Natural killer cell (primary cell): Measurements from ENCODE around the gene SHISA3. TPM values are rescaled to one million over a fixed set of nuclear protein-coding genes. Genes with fewer than 3 reads are reported as not detected.

Source experiments
- ATAC-seq, 3 donors: fragments of 150-1000 bp in 2 of 3; fragments of 200-7000 bp in 1 of 3; cut with Tn5 transposase; 1 replicate in 1 of 3; 2 replicates in 2 of 3; pipeline ENCODE4 v1.10.0; 2021; ENCODE audit warnings: mild to moderate bottlenecking in 2 of 3, moderate library complexity in 2 of 3
- DNase-seq, 2 donors: peaks; one replicate each; pipeline versions ENCODE4 v3.0.0 to v3.0.0-alpha.2; 2013 to 2021; ENCODE audit warnings: mixed read lengths in 1 of 2
- H3K27ac ChIP-seq: one replicate; pipeline ENCODE4 v1.5.1; 2013; ENCODE audit warnings: mild to moderate bottlenecking, low read length
- H3K27me3 ChIP-seq: one replicate; pipeline ENCODE4 v1.6.1; 2013; ENCODE audit warnings: low read length; ENCODE audit not compliant: control insufficient read depth, insufficient read depth
- H3K36me3 ChIP-seq: one replicate; pipeline ENCODE4 v1.6.1; 2013; ENCODE audit warnings: low read length; ENCODE audit not compliant: control insufficient read depth, insufficient read depth
- H3K4me1 ChIP-seq: one replicate; pipeline ENCODE4 v1.6.1; 2013; ENCODE audit warnings: low read length; ENCODE audit not compliant: control insufficient read depth, insufficient read depth
- H3K4me3 ChIP-seq: one replicate; pipeline ENCODE4 v1.5.1; 2013; ENCODE audit warnings: low read length
- H3K9me3 ChIP-seq: one replicate; pipeline ENCODE4 v1.6.1; 2013; ENCODE audit warnings: low read length; ENCODE audit not compliant: control insufficient read depth, insufficient read depth
- H3K27ac Mint-ChIP-seq, 2 donors: one replicate each; pipeline ENCODE4 v1.8.0; 2022; ENCODE audit warnings: mild to moderate bottlenecking in 2 of 2, mixed read lengths in 2 of 2, moderate library complexity in 1 of 2
- H3K27me3 Mint-ChIP-seq, 2 donors: one replicate each; pipeline ENCODE4 v1.8.0; 2022; ENCODE audit warnings: low read depth in 2 of 2, mixed read lengths in 2 of 2
- H3K36me3 Mint-ChIP-seq: one replicate; pipeline ENCODE4 v1.8.0; 2022; ENCODE audit warnings: mixed read lengths
- H3K4me1 Mint-ChIP-seq, 2 donors: one replicate each; pipeline ENCODE4 v1.8.0; 2022; ENCODE audit warnings: mixed read lengths in 2 of 2
- H3K4me3 Mint-ChIP-seq: one replicate; pipeline ENCODE4 v1.8.0; 2022; ENCODE audit warnings: mild to moderate bottlenecking, moderate library complexity, mixed read lengths
- H3K9me3 Mint-ChIP-seq, 2 donors: one replicate each; pipeline ENCODE4 v1.8.0; 2022; ENCODE audit warnings: mixed read lengths in 2 of 2
- WGBS: methylation state at CpG from one replicate; pipeline ENCODE4 v1.1.7; 2013; ENCODE audit warnings: missing lambda C conversion rate; ENCODE audit not compliant: insufficient coverage; 5-methylcytosine and 5-hydroxymethylcytosine counted together
- intact Hi-C: fragments of 100-400 bp; cut with micrococcal nuclease; formaldehyde crosslinking; loops from one replicate; pipeline ENCODE4 v1.14.2; 2022
- total RNA-seq, 4 donors: library from RNA; stranded (reverse); fragments of 120-200 nt in 1 of 4; gene quantifications; one replicate each; pipeline versions ENCODE4 v1.2.3 to v1.2.4, GENCODE V29; 2013 to 2022
- TF ChIP-seq, protein P1 (sequence below): fragments of 200-600 bp; IDR thresholded peaks from one replicate; pipeline ENCODE4 v1.8.0; 2022; ENCODE audit warnings: antibody characterized with exemption

The SHISA3 gene
- total RNA-seq, 3 donors from 2014 or later (not counting 1 experiment from before 2014, with no cell fraction given): not detected

DNA sequence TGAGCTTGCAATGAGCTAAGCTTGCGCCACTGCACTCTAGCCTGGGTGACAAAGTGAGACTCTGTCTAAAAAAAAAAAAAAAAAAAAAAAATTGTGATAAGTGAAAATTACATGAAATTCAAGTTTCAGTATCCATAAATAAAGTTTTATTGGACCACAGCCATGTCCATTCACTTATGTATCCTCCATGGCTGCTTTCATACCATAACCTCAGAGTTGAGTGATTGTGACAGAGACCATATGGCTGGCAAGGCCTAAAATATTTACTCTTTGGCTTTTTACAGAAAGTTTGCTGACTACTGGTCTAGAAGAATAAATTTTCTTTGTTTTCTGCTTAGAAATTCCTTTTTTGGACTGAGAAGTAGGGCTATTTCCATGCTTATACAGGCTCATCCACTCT lies 11.8 kb upstream of the SHISA3 start:
- Mint-ChIP-seq H3K36me3 (no peaks in the 10 kb centered on the region), H3K27me3 (peaks cover 7 to 17% of the 10 kb centered on the region in 2 donors), H3K27ac (no peak overlapping the region), H3K4me3 (no peak overlapping the region), H3K4me1 (no peaks in the 10 kb centered on the region), H3K9me3 (no peaks in the 10 kb centered on the region)
- Histone ChIP-seq H3K27ac (no peak overlapping the region), H3K4me1 (no peaks in the 10 kb centered on the region), H3K36me3 (no peaks in the 10 kb centered on the region), H3K4me3 (no peak overlapping the region), H3K27me3 (no peaks in the 10 kb centered on the region), H3K9me3 (no peaks in the 10 kb centered on the region)
- TF ChIP-seq, protein P1, sequence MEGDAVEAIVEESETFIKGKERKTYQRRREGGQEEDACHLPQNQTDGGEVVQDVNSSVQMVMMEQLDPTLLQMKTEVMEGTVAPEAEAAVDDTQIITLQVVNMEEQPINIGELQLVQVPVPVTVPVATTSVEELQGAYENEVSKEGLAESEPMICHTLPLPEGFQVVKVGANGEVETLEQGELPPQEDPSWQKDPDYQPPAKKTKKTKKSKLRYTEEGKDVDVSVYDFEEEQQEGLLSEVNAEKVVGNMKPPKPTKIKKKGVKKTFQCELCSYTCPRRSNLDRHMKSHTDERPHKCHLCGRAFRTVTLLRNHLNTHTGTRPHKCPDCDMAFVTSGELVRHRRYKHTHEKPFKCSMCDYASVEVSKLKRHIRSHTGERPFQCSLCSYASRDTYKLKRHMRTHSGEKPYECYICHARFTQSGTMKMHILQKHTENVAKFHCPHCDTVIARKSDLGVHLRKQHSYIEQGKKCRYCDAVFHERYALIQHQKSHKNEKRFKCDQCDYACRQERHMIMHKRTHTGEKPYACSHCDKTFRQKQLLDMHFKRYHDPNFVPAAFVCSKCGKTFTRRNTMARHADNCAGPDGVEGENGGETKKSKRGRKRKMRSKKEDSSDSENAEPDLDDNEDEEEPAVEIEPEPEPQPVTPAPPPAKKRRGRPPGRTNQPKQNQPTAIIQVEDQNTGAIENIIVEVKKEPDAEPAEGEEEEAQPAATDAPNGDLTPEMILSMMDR: no peak
- intact Hi-C loops: no loop called here
- 100% methylated on average over 1 of the region's 1 CpG for WGBS
- ATAC-seq (no peak), DNase-seq (no peak)

DNA sequence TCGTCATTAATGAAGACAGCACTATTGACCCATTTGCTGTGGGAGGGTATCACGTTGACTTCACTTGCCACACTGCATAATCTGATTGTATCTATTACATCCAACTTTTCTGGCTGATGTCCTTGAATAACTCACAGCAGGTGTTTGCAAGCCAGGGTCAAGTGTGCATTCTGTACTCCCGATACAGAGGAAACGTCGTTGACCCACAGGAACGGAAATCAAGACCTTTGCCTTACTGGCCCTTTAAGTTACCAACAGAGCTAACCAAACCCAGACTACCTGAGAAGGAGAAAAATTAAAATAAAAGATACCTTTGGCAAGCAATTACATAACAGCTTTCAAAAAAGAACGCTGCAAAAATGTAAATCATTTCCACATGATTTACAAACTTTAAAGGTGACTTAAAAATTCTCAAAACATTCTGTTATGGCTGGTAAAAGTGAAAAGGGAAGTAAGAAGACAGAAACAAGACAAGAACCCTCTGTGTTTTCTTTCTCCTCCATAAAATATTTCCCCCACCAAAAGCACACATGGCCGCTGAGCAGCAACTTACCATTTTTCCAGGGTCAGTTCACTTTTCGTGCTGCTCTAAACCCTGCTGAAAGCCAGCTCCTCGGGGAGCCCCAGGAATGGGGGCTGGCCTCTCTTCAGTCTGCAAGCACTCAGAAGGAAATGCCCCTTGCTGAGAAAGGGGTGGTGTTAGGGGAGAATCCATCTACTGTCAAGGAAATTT lies 6.5 kb upstream of the SHISA3 start:
- Mint-ChIP-seq H3K27me3 (peaks cover 14 to 32% of the 10 kb centered on the region in 2 donors), H3K27ac (no peak overlapping the region), H3K4me3 (no peak overlapping the region), H3K4me1 (no peaks in the 10 kb centered on the region), H3K9me3 (no peaks in the 10 kb centered on the region), H3K36me3 (no peaks in the 10 kb centered on the region)
- H3K27ac ChIP-seq: no peak overlapping the region
- ATAC-seq: no peak
- intact Hi-C loops: no loop called here
- peaks cover 7% of the 10 kb centered on the region for H3K27me3 ChIP-seq
- no peaks in the 10 kb centered on the region for H3K36me3 ChIP-seq
- no peaks in the 10 kb centered on the region for H3K9me3 ChIP-seq
- H3K4me1 ChIP-seq: no peaks in the 10 kb centered on the region
- 70% methylated on average over 9 of the region's 10 CpGs for WGBS
- no peak overlapping the region for H3K4me3 ChIP-seq
- TF ChIP-seq, protein P1: no peak
- DNase-seq: no peak

DNA sequence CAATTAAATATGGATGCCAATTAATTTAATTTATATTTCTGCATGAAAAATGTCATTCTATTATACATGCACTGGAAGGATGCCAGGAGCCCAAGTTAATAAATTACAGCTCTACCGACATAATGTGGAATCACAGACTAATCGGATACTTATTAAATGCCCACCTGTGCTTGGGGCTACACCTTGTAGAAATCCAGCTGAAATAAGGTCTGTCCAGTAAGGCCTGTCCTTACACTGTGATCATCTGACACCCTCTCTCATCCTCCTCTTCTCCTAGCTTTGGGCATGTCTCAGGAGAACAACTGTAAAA lies 6.0 kb upstream of the SHISA3 start:
- ATAC-seq: no peak
- Mint-ChIP-seq H3K4me1 (peaks cover 1 to 2% of the 10 kb centered on the region in 2 donors), H3K27ac (no peak overlapping the region), H3K36me3 (no peaks in the 10 kb centered on the region), H3K27me3 (peaks cover 15 to 36% of the 10 kb centered on the region in 2 donors), H3K4me3 (no peak overlapping the region), H3K9me3 (no peaks in the 10 kb centered on the region)
- Histone ChIP-seq H3K27ac (no peak overlapping the region), H3K4me1 (peaks cover 2% of the 10 kb centered on the region), H3K4me3 (no peak overlapping the region), H3K36me3 (no peaks in the 10 kb centered on the region), H3K9me3 (no peaks in the 10 kb centered on the region), H3K27me3 (peaks cover 8% of the 10 kb centered on the region)
- 96% methylated on average over 2 of the region's 2 CpGs for WGBS
- no peak for DNase-seq
- intact Hi-C loops: no loop called here
- TF ChIP-seq, protein P1: no peak

DNA sequence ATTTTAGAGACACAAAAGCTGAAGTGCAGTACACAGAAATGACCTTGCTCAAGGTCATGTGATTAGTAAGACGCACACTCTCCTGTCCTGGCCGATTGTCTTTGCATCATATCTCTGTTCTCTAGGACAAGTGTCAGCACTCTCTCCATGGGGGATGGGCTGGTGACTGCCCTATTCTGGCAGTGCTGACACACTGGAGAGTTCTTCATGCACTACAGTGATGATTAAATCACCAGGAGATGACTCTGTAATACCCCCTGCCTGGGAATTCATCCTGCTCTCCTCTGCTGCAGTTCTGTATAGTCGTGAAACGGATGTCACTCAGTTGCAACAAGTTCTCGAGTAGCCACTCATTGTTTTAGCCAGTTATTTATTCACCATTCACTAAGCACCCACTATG lies 5.3 kb upstream of the SHISA3 start:
- no peak overlapping the region for H3K4me3 ChIP-seq
- H3K27me3 Mint-ChIP-seq: peaks cover 22 to 43% of the 10 kb centered on the region in 2 donors
- no peak overlapping the region for H3K4me3 Mint-ChIP-seq
- no peaks in the 10 kb centered on the region for H3K9me3 Mint-ChIP-seq
- TF ChIP-seq, protein P1: no peak
- H3K36me3 ChIP-seq: no peaks in the 10 kb centered on the region
- no peak for DNase-seq
- no peak overlapping the region for H3K27ac ChIP-seq
- intact Hi-C loops: no loop called here
- no peaks in the 10 kb centered on the region for H3K36me3 Mint-ChIP-seq
- peaks cover 12% of the 10 kb centered on the region for H3K27me3 ChIP-seq
- H3K4me1 ChIP-seq: peaks cover 8% of the 10 kb centered on the region
- H3K27ac Mint-ChIP-seq: no peak overlapping the region
- 64% methylated on average over 5 of the region's 5 CpGs for WGBS
- no peaks in the 10 kb centered on the region for H3K9me3 ChIP-seq
- H3K4me1 Mint-ChIP-seq: peaks cover 8% of the 10 kb centered on the region in 2 donors
- ATAC-seq: no peak
